Smooth muscle cell (in vitro differentiated cells): Measurements from ENCODE around the gene NAT16. TPM values are rescaled to one million over a fixed set of nuclear protein-coding genes. Genes with fewer than 3 reads are reported as not detected.

Experiments
- microRNA-seq: library from miRNA; unstranded; fragments of <30 nt; microRNA quantifications from one replicate; pipeline ENCODE4, GENCODE V29; 2016; ENCODE audit warnings: borderline number of aligned reads
- polyA plus RNA-seq: library from polyadenylated mRNA; unstranded; fragments of >200 nt; fragmentation: Nextera tagmentation; extraction: Ambion mirVana; gene quantifications from 2 replicates; pipeline ENCODE4 v1.2.1, GENCODE V29; 2016
- small RNA-seq: library from RNA; depleted of rRNA; stranded (forward); fragments of <200 nt; gene quantifications from one replicate; pipeline ENCODE3, GENCODE V24; 2014
- total RNA-seq: library from RNA; depleted of rRNA; stranded (reverse); fragments of >200 nt; gene quantifications from 2 replicates; pipeline ENCODE4 v1.2.3, GENCODE V29; 2014

NAT16 gene
- total and polyA plus RNA-seq, 2 experiments from 2014 or later: not detected

Small RNA genes within 50 kb of the gene (microRNA-seq; reads per million reads assigned to microRNA genes)
- gene MIR4653: not detected

Small RNA genes within 50 kb of the gene (small RNA-seq; reads per million reads assigned to genes)
- 0.11 reads per million for gene MIR4653

Other genes with a start within 250 kb of the NAT16 start
- gene MUC3A, start 230.8 kb downstream of the NAT16 start, total RNA-seq: not detected in 2 replicates
- not detected in 2 replicates for gene MUC3A, start 230.8 kb downstream of the NAT16 start, polyA plus RNA-seq
- 7.6 and 13.5 TPM in 2 replicates for gene MUC12, start 210.7 kb downstream of the NAT16 start, total RNA-seq
- 17.1 and 18.0 TPM in 2 replicates for gene MUC12, start 210.7 kb downstream of the NAT16 start, polyA plus RNA-seq
- gene MUC17, start 160.2 kb downstream of the NAT16 start, total RNA-seq: 0.13 TPM in 1 of 2 replicates, not detected in the other
- 0.06 TPM in 1 of 2 replicates, not detected in the other for gene MUC17, start 160.2 kb downstream of the NAT16 start, polyA plus RNA-seq
- 2.5 and 5.4 TPM in 2 replicates for gene TRIM56, start 94.8 kb downstream of the NAT16 start, total RNA-seq
- 11.0 and 11.2 TPM in 2 replicates for gene TRIM56, start 94.8 kb downstream of the NAT16 start, polyA plus RNA-seq
- gene SERPINE1, start 53.2 kb downstream of the NAT16 start, total RNA-seq: 387 and 435 TPM in 2 replicates
- 460 and 495 TPM in 2 replicates for gene SERPINE1, start 53.2 kb downstream of the NAT16 start, polyA plus RNA-seq
- 104 and 105 TPM in 2 replicates for gene AP1S1, start 25.8 kb downstream of the NAT16 start, total RNA-seq
- gene AP1S1, start 25.8 kb downstream of the NAT16 start, polyA plus RNA-seq: 44.0 and 51.2 TPM in 2 replicates
- gene VGF, start 14.7 kb downstream of the NAT16 start, total RNA-seq: 0.85 TPM in 1 of 2 replicates, not detected in the other
- gene VGF, start 14.7 kb downstream of the NAT16 start, polyA plus RNA-seq: 0.20 and 0.25 TPM in 2 replicates
- gene MOGAT3, start 20.7 kb upstream of the NAT16 start, total RNA-seq: not detected in 2 replicates
- 0.38 TPM in 1 of 2 replicates, not detected in the other for gene MOGAT3, start 20.7 kb upstream of the NAT16 start, polyA plus RNA-seq
- gene PLOD3, start 37.3 kb upstream of the NAT16 start, total RNA-seq: 58.4 and 63.5 TPM in 2 replicates
- gene PLOD3, start 37.3 kb upstream of the NAT16 start, polyA plus RNA-seq: 150 and 168 TPM in 2 replicates
- 100 and 102 TPM in 2 replicates for gene ZNHIT1, start 37.9 kb upstream of the NAT16 start, total RNA-seq
- gene ZNHIT1, start 37.9 kb upstream of the NAT16 start, polyA plus RNA-seq: 116 and 123 TPM in 2 replicates
- 4.0 and 12.2 TPM in 2 replicates for gene CLDN15, start 57.5 kb upstream of the NAT16 start, total RNA-seq
- gene CLDN15, start 57.5 kb upstream of the NAT16 start, polyA plus RNA-seq: 3.0 and 8.7 TPM in 2 replicates
- gene FIS1, start 64.8 kb upstream of the NAT16 start, total RNA-seq: 97.7 and 98.4 TPM in 2 replicates
- gene FIS1, start 64.8 kb upstream of the NAT16 start, polyA plus RNA-seq: 174 and 200 TPM in 2 replicates
- 36.8 and 52.7 TPM in 2 replicates for gene IFT22, start 141.5 kb upstream of the NAT16 start, total RNA-seq
- gene IFT22, start 141.5 kb upstream of the NAT16 start, polyA plus RNA-seq: 46.2 and 51.9 TPM in 2 replicates
- gene COL26A1, start 182.6 kb upstream of the NAT16 start, total RNA-seq: 4.9 and 6.1 TPM in 2 replicates
- 7.4 and 13.2 TPM in 2 replicates for gene COL26A1, start 182.6 kb upstream of the NAT16 start, polyA plus RNA-seq